ENCODE measurements around the gene CCDC178.

Gene CCDC178

GRCh38 chr18:32937597-32937996 lies 502.9 kb downstream of the CCDC178 start:
- DNase-seq (ENCODE audit: extremely low spot score): no peak
- POLR2A ChIA-PET: no interaction called here
- no peak for TF ChIP-seq CTCF (IDR thresholded peaks at IDR 0.05; ENCODE audit: control extremely low read depth, extremely low read depth, low read depth, missing control alignments)
- CTCF ChIA-PET: interaction anchor here (0.8 kb wide), 1 partner anchor 59 kb away, joined by 3 read pairs; no protein-coding TSS in a partner anchor

- CTCF ChIA-PET: interaction anchor here (0.8 kb wide), 1 partner anchor 58 kb away, joined by 3 read pairs; no protein-coding TSS in a partner anchor
- no peak for DNase-seq (ENCODE audit: extremely low spot score)
- TF ChIP-seq CTCF (IDR thresholded peaks at IDR 0.05; ENCODE audit: control extremely low read depth, extremely low read depth, low read depth, missing control alignments): no peak
- POLR2A ChIA-PET: no interaction called here
These were observed 503.5 kb downstream of the CCDC178 start for GRCh38 chr18:32937066-32937465.

- no peak for TF ChIP-seq CTCF (IDR thresholded peaks at IDR 0.05; ENCODE audit: control extremely low read depth, extremely low read depth, low read depth, missing control alignments)
- DNase-seq (ENCODE audit: extremely low spot score): no peak
- ChIA-PET POLR2A (no interaction called here), CTCF (interaction anchor here (1.1 to 2.0 kb wide), 3 partner anchors 24 to 220 kb away, joined by 3 to 8 read pairs (median 3); no protein-coding TSS in a partner anchor)
These were observed 506.3 kb downstream of the CCDC178 start for GRCh38 chr18:32934201-32934600.

- CTCF ChIA-PET: interaction anchor here (0.7 to 2.0 kb wide), 8 partner anchors 9 to 262 kb away, joined by 3 to 14 read pairs (median 4); no protein-coding TSS in a partner anchor
- peak; percentile 63 for DNase-seq (ENCODE audit: extremely low spot score)
- POLR2A ChIA-PET: no interaction called here
- peak; percentile 66 for TF ChIP-seq CTCF (IDR thresholded peaks at IDR 0.05; ENCODE audit: control extremely low read depth, extremely low read depth, low read depth, missing control alignments)
These were observed 509.7 kb downstream of the CCDC178 start for GRCh38 chr18:32930695-32931301.

GRCh38 chr18:32929213-32929612 lies 511.3 kb downstream of the CCDC178 start:
- CTCF ChIA-PET: no interaction called here
- no peak for DNase-seq (ENCODE audit: extremely low spot score)
- POLR2A ChIA-PET: no interaction called here
- no peak for TF ChIP-seq CTCF (IDR thresholded peaks at IDR 0.05; ENCODE audit: control extremely low read depth, extremely low read depth, low read depth, missing control alignments)

GRCh38 chr18:32922951-32923430 lies 517.5 kb downstream of the CCDC178 start:
- TF ChIP-seq CTCF (IDR thresholded peaks at IDR 0.05; ENCODE audit: control extremely low read depth, extremely low read depth, low read depth, missing control alignments): no peak
- ChIA-PET CTCF (interaction anchor here (1.1 to 2.8 kb wide), 4 partner anchors 8 to 208 kb away, joined by 3 to 14 read pairs (median 5); no protein-coding TSS in a partner anchor), POLR2A (no interaction called here)
- DNase-seq (ENCODE audit: extremely low spot score): no peak

All from GM10248 (cell line).